ENCODE data around the gene KIF2A.

GRCh38 chr5:62273687-62274086 is 32.3 kb upstream of the KIF2A start:
- no peak for TF ChIP-seq RAD21 (IDR thresholded peaks at IDR 0.05; ENCODE audit: low read depth)
- no peak for TF ChIP-seq CTCF (IDR thresholded peaks at IDR 0.05 in 2 of 3, conservative IDR thresholded peaks at IDR 0.05 in 1 of 3; ENCODE audit: borderline replicate concordance in 1 of 3, insufficient read depth in 1 of 3, low read depth in 2 of 3, low read length in 2 of 3)
- TF ChIP-seq POLR2A (IDR thresholded peaks at IDR 0.05; ENCODE audit: borderline replicate concordance, extremely low read depth, insufficient read depth, insufficient read length): no peak
- no peak for TF ChIP-seq POLR2AphosphoS5 (IDR thresholded peaks at IDR 0.05; ENCODE audit: low read depth, low read length)
- no peak for TF ChIP-seq EZH2 (IDR thresholded peaks at IDR 0.05)
- no peak for TF ChIP-seq YY1 (IDR thresholded peaks at IDR 0.05; ENCODE audit: extremely low read depth, insufficient replicate concordance, low read depth, low read length)
- TF ChIP-seq REST (IDR thresholded peaks at IDR 0.05; ENCODE audit: low read depth): no peak
- TF ChIP-seq JUND (IDR thresholded peaks at IDR 0.05): no peak
- TF ChIP-seq SP1 (IDR thresholded peaks at IDR 0.05; ENCODE audit: low read depth): no peak
- no peak for TF ChIP-seq SRF (IDR thresholded peaks at IDR 0.05; ENCODE audit: low read depth)
- TF ChIP-seq EZH2phosphoT487 (IDR thresholded peaks at IDR 0.05; ENCODE audit: borderline replicate concordance): no peak

Data from HCT116 (cell line).